Large intestine (tissue), 3 donors: ENCODE data around the gene PIWIL1. TPM values are rescaled to one million over a fixed set of nuclear protein-coding genes. Genes with fewer than 3 reads are reported as not detected.

Source experiments
- DNase-seq, 2 donors: peaks; one replicate each; pipeline versions ENCODE4 v3.0.0 to v3.0.0-alpha.2; 2013
- H3K27ac ChIP-seq: one replicate; pipeline ENCODE4 v1.5.1; 2013; ENCODE audit warnings: low read length
- H3K27me3 ChIP-seq: 2 replicates; pipeline ENCODE4 v1.6.1; 2013; ENCODE audit warnings: low read length; ENCODE audit not compliant: control insufficient read depth, insufficient read depth
- H3K36me3 ChIP-seq: 2 replicates; pipeline ENCODE4 v1.6.1; 2013; ENCODE audit warnings: low read length; ENCODE audit not compliant: control insufficient read depth, insufficient read depth
- H3K4me1 ChIP-seq: one replicate; pipeline ENCODE4 v1.6.1; 2013; ENCODE audit warnings: low read length; ENCODE audit not compliant: control insufficient read depth, insufficient read depth
- H3K4me3 ChIP-seq: one replicate; pipeline ENCODE4 v1.5.1; 2013; ENCODE audit warnings: low read length
- H3K9me3 ChIP-seq: one replicate; pipeline ENCODE4 v1.6.1; 2013; ENCODE audit warnings: mild to moderate bottlenecking, low read depth, low read length, moderate library complexity; ENCODE audit not compliant: control insufficient read depth
- WGBS: methylation state at CpG from one replicate; pipeline ENCODE4 v1.1.5; 2013; ENCODE audit warnings: low lambda C conversion rate; ENCODE audit not compliant: insufficient coverage; 5-methylcytosine and 5-hydroxymethylcytosine counted together
- polyA plus RNA-seq: library from polyadenylated mRNA; unstranded; fragments of 120-200 nt; gene quantifications from one replicate; pipeline ENCODE4 v1.2.1, GENCODE V29; 2013

The PIWIL1 gene
- polyA plus RNA-seq, 1 donor, result 0.19 TPM

DNA sequence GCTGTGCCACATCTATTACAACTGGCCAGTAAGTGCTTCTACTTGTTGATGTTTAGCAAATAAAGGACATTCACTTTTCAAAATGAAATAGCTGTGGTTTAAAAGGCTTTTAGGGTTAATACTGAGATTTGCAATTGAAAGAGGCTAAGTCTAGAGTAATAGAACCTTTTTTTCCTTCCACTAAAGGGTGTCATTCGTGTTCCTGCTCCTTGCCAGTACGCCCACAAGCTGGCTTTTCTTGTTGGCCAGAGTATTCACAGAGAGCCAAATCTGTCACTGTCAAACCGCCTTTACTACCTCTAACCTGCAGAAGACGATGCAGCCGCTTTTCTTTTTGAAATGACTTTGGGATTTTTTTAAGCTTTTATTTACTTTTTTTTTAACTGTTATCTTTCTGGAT is 33.6 kb downstream of the PIWIL1 start:
- peaks cover 2% of the 10 kb centered on the region for H3K27me3 ChIP-seq
- no peak overlapping the region for H3K27ac ChIP-seq
- DNase-seq, result no peak
- H3K9me3 ChIP-seq, result no peaks in the 10 kb centered on the region
- WGBS, result 0% methylated on average over 3 of the region's 5 CpGs
- H3K36me3 ChIP-seq, result no peaks in the 10 kb centered on the region
- H3K4me1 ChIP-seq, result no peaks in the 10 kb centered on the region
- no peak overlapping the region for H3K4me3 ChIP-seq

DNA sequence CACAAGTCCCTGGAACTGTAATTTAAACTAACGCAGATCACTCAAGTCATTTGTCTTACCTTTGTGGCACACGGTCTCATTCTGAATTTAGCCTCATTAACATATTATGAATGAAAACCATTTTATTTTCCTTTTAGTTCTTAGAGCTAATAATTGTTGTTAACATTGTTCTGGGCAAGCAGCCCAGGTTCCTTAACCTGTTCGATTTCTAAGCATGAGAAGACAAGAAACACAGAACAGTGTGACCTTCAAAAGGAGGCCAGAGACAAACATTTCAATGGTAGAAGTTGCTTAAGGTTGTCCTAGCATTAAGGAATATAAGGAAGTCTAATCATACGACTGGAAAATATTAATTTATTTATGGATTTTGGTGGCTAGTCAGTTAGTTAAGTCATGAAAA is 35.2 kb downstream of the PIWIL1 start:
- no peaks in the 10 kb centered on the region for H3K4me1 ChIP-seq
- no peaks in the 10 kb centered on the region for H3K36me3 ChIP-seq
- H3K27ac ChIP-seq, result no peak overlapping the region
- DNase-seq, result no peak
- H3K9me3 ChIP-seq, result no peaks in the 10 kb centered on the region
- no peak overlapping the region for H3K4me3 ChIP-seq
- 100% methylated on average over 2 of the region's 4 CpGs for WGBS
- peaks cover 2% of the 10 kb centered on the region for H3K27me3 ChIP-seq

DNA sequence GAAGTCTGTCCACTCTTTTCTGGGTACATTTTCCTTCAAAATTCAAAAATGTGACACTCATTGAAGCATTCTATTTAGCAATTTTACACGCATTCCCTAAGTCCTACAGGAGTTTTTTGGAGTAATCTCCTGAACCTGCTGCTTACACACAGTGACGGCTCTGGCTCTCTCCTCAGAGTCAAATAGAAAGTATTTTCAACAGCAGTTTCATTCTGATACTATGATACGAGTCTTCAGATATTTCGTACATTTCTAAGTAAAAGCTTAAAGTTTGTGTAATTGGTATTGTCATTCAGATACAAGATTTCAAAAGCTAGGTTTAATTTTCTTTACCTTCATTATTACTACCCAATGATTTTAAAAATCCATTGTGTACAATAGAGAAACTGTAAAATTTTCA is 36.4 kb downstream of the PIWIL1 start:
- Histone ChIP-seq H3K4me3 (no peak overlapping the region), H3K4me1 (no peaks in the 10 kb centered on the region), H3K27ac (no peak overlapping the region), H3K27me3 (peaks cover 2% of the 10 kb centered on the region), H3K9me3 (no peaks in the 10 kb centered on the region), H3K36me3 (no peaks in the 10 kb centered on the region)
- 100% methylated on average over 2 of the region's 4 CpGs for WGBS
- no peak for DNase-seq

DNA sequence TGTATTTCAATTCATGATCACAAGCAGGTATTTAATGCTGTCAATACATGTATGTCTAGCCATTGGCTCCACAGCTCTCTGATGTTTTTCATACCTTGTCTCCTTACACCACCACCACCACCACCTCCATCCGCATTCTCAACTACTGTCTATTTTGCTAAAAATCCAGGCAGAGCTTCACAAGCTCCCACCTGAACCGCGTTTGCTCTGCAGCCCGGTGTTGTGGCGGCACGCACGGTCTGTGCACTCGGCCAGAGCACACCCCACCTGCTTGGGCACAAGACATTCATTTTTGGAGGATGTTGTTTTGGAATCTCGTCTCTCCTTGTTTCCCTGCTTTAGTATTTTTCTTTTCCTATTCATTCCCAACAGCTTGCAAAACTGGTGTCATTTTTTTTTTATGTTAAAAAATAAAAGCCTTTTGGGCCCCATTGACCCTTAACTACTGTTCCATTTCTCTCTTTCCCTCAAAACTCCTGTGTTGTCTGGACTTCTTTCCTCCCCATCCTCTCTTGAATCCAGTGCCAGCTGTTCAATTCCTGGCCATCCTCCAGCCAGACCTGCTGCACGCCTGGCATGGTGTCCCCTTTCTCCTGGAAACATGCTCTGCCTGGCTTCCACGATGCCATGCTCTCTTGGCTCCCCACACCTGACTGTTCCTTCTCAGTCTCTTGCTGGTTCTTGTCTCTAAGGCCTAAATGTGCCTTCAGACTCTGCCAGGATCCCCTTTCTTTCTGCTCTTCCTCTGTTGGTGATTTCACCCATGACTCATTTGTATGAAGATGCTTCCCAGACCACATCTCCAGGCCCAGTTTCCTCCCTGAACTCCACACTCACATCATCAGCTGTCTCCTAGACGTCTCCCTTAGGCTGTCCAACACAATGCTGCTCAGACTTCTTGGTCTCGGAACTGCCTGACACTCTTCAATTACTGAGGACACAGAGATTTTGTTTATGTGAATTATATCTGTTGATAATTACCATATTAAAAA is 37.9 kb downstream of the PIWIL1 start:
- no CpG with 5 or more reads among the region's 13 CpGs for WGBS
- Histone ChIP-seq H3K27me3 (peaks cover 2% of the 10 kb centered on the region), H3K36me3 (no peaks in the 10 kb centered on the region), H3K4me1 (no peaks in the 10 kb centered on the region), H3K27ac (no peak overlapping the region), H3K9me3 (no peaks in the 10 kb centered on the region), H3K4me3 (no peak overlapping the region)
- no peak for DNase-seq

GRCh38 chr12:130382818-130383217 is 45.1 kb downstream of the PIWIL1 start:
- Histone ChIP-seq H3K27ac (no peak overlapping the region), H3K36me3 (no peaks in the 10 kb centered on the region), H3K4me1 (no peaks in the 10 kb centered on the region), H3K9me3 (no peaks in the 10 kb centered on the region), H3K27me3 (no peaks in the 10 kb centered on the region), H3K4me3 (no peak overlapping the region)
- WGBS, result 17% methylated on average over 1 of the region's 2 CpGs
- DNase-seq, result no peak

GRCh38 chr12:130384234-130384633 is 46.5 kb downstream of the PIWIL1 start:
- DNase-seq, result no peak
- H3K4me3 ChIP-seq, result no peak overlapping the region
- no peak overlapping the region for H3K27ac ChIP-seq
- H3K9me3 ChIP-seq, result no peaks in the 10 kb centered on the region
- H3K4me1 ChIP-seq, result no peaks in the 10 kb centered on the region
- no peaks in the 10 kb centered on the region for H3K36me3 ChIP-seq
- H3K27me3 ChIP-seq, result no peaks in the 10 kb centered on the region
- no CpG with 5 or more reads among the region's 3 CpGs for WGBS

DNA sequence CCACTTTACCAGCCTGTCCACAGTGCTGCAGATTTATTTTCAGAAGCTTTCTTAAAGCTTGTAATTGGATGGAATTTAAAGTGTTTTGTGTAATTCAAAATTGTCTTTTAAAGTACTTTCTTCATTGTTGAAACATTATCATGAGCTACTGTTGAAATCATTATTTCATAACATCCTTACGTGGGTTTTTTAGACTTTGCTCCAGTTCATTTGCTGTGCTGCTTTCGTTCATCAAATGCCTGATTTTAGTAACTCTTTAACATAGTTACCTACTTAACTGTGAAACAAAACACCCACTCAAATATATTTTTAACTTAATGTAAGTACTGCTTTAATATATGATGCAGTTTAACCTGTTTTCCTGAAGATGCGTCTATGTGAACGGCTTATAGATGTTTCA is 47.5 kb downstream of the PIWIL1 start:
- DNase-seq, result no peak
- Histone ChIP-seq H3K27ac (no peak overlapping the region), H3K36me3 (no peaks in the 10 kb centered on the region), H3K9me3 (no peaks in the 10 kb centered on the region), H3K4me1 (no peaks in the 10 kb centered on the region), H3K4me3 (no peak overlapping the region), H3K27me3 (no peaks in the 10 kb centered on the region)
- no CpG with 5 or more reads among the region's 4 CpGs for WGBS

GRCh38 chr12:130391186-130391585 is 53.5 kb downstream of the PIWIL1 start:
- Histone ChIP-seq H3K4me3 (no peak overlapping the region), H3K36me3 (no peaks in the 10 kb centered on the region), H3K4me1 (no peaks in the 10 kb centered on the region), H3K9me3 (no peaks in the 10 kb centered on the region), H3K27me3 (no peaks in the 10 kb centered on the region), H3K27ac (no peak overlapping the region)
- no peak for DNase-seq
- 80% methylated on average over 1 of the region's 14 CpGs for WGBS

DNA sequence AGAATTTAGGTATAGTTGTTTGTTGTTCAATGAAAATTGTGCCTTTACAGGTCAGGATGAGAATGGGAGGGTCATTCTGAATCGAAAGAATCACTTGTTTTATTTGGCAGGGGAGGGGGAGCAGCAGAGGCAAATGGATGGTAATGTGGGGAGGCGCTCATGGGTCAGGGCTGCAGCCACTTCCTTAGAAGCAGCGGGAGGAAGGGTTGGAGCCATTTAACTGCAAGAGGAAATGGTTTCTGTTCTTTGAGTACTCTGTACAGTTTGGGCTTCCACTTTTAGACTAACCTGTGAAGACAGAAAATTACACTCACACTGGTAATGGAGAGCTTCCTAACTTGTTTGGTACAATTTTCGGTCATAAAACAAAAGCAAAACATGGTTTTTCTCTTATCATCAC is 57.2 kb downstream of the PIWIL1 start:
- Histone ChIP-seq H3K27me3 (no peaks in the 10 kb centered on the region), H3K4me3 (no peak overlapping the region), H3K36me3 (no peaks in the 10 kb centered on the region), H3K9me3 (no peaks in the 10 kb centered on the region), H3K4me1 (no peaks in the 10 kb centered on the region), H3K27ac (no peak overlapping the region)
- no peak for DNase-seq
- WGBS, result 50% methylated on average over 1 of the region's 4 CpGs

- Histone ChIP-seq H3K27ac (no peak overlapping the region), H3K36me3 (no peaks in the 10 kb centered on the region), H3K4me1 (no peaks in the 10 kb centered on the region), H3K4me3 (no peak overlapping the region), H3K9me3 (no peaks in the 10 kb centered on the region), H3K27me3 (no peaks in the 10 kb centered on the region)
- 86% methylated on average over 1 of the region's 2 CpGs for WGBS
- DNase-seq, result no peak
Observed at GRCh38 chr12:130396667-130397066, 59.0 kb downstream of the PIWIL1 start.
